Bronchial epithelial cell (primary cell): Measurements from ENCODE around the gene ATRIP. TPM values are rescaled to one million over a fixed set of nuclear protein-coding genes. Genes with fewer than 3 reads are reported as not detected.

Experiments used
- DNase-seq: peaks from one replicate; pipeline ENCODE4 v3.0.0-alpha.2; 2010; ENCODE audit warnings: low read depth
- FAIRE-seq: peaks from 2 replicates; lab custom pipeline; 2011; peaks lifted over from hg19 to GRCh38; lab: Jason Lieb, UNC
- H3K27me3 ChIP-seq: 2 replicates; pipeline ENCODE4 v1.5.1; 2011; ENCODE audit warnings: low read length; ENCODE audit not compliant: control insufficient read depth, insufficient read depth
- H3K36me3 ChIP-seq: 2 replicates; pipeline ENCODE4 v1.5.1; 2011; ENCODE audit warnings: low read length; ENCODE audit not compliant: control insufficient read depth, insufficient read depth
- H3K4me3 ChIP-seq: 2 replicates; pipeline ENCODE4 v1.5.1; 2011; ENCODE audit warnings: mild to moderate bottlenecking, low read depth, low read length, control low read depth
- CTCF ChIP-seq: IDR thresholded peaks from 2 replicates; pipeline ENCODE4 v1.5.1; 2011; ENCODE audit warnings: mild to moderate bottlenecking, moderate library complexity, low read length, control low read depth, inconsistent platforms; ENCODE audit not compliant: insufficient read depth, severe bottlenecking
- total RNA-seq: library from RNA; depleted of rRNA; stranded (reverse); fragments of >200 nt; gene quantifications from 2 replicates; pipeline ENCODE4 v1.2.1, GENCODE V29; 2014

ATRIP gene
- total RNA-seq, 1 donor from 2014 or later, result 5.5 TPM

GRCh38 chr3:48410205-48411040, 36.1 kb upstream of the ATRIP start:
- FAIRE-seq (no peak), DNase-seq (no peak)
- Histone ChIP-seq H3K36me3 (peaks cover 84% of the 10 kb centered on the region), H3K27me3 (no peaks in the 10 kb centered on the region), H3K4me3 (no peak overlapping the region)
- no peak for TF ChIP-seq CTCF

GRCh38 chr3:48411041-48411588, 35.4 kb upstream of the ATRIP start:
- no peak overlapping the region for H3K4me3 ChIP-seq
- FAIRE-seq, result peak; percentile 36
- TF ChIP-seq CTCF, result no peak
- DNase-seq, result no peak
- no peaks in the 10 kb centered on the region for H3K27me3 ChIP-seq
- peaks cover 87% of the 10 kb centered on the region for H3K36me3 ChIP-seq

- H3K36me3 ChIP-seq, result peaks cover 88% of the 10 kb centered on the region
- H3K4me3 ChIP-seq, result no peak overlapping the region
- no peak for TF ChIP-seq CTCF
- FAIRE-seq (no peak), DNase-seq (no peak)
- H3K27me3 ChIP-seq, result no peaks in the 10 kb centered on the region
These were observed 34.7 kb upstream of the ATRIP start for GRCh38 chr3:48411606-48412374.

- no peak for TF ChIP-seq CTCF
- Histone ChIP-seq H3K36me3 (peaks cover 88% of the 10 kb centered on the region), H3K27me3 (no peaks in the 10 kb centered on the region), H3K4me3 (no peak overlapping the region)
- DNase-seq, result no peak
- FAIRE-seq, result no peak
These were observed 34.0 kb upstream of the ATRIP start for GRCh38 chr3:48412375-48413001.

- H3K4me3 ChIP-seq, result no peak overlapping the region
- FAIRE-seq, result no peak
- H3K36me3 ChIP-seq, result peaks cover 92% of the 10 kb centered on the region
- H3K27me3 ChIP-seq, result no peaks in the 10 kb centered on the region
- DNase-seq, result peak; percentile 34
- TF ChIP-seq CTCF, result no peak
These were observed 33.5 kb upstream of the ATRIP start for GRCh38 chr3:48413086-48413485.
